Measurements from ENCODE around the gene NBPF4. TPM values are rescaled to one million over a fixed set of nuclear protein-coding genes. Genes with fewer than 3 reads are reported as not detected.

The NBPF4 gene
- total and polyA plus RNA-seq, 10 of the 15 experiments (the other 5 are each of a cell fraction or from before 2014, with no cell fraction given), result not detected

DNA sequence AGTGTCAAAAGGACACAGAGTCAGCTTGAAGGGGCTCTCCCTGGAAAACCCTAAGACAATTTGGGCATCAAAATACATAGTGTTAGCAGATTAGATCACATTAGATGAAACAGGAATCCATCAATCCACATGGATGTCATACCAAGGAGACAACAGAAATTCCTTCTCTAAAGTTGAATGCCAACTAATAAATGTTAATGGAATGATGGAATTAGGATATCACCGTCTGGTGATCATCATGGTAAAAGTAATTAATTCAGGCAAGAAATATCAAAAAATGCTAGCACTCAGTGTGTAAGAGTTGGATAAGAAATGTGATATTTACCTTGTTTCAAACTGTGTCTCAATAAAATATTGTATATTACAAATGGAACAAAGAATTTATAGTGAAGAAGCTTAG, 32.9 kb downstream of the NBPF4 start:
- intact Hi-C loops (cut with micrococcal nuclease; ENCODE audit: unreplicated experiment), result no loop called here
- ATAC-seq, result no peak
- FAIRE-seq, result no peak
- SMC1A ChIA-PET (ENCODE audit: uncharacterized antibody, unreplicated experiment), result interaction anchor here (0.6 to 1.3 kb wide), 4 partner anchors 11 to 432 kb away, joined by 3 to 6 read pairs (median 3); partner anchors contain the start of genes EEIG2 and SLC25A24
- H3K79me2 ChIP-seq (ENCODE audit: control insufficient read depth, insufficient read depth, low read length), result no peaks in the 10 kb centered on the region
- no peaks in the 10 kb centered on the region for H3K27me3 ChIP-seq (replicated peaks in 1 of 2; ENCODE audit: control insufficient read depth in 2 of 2, insufficient read depth in 2 of 2, low read length in 1 of 2)
- no peak overlapping the region for H2AFZ ChIP-seq (ENCODE audit: control insufficient read depth, low read depth, low read length)
- BruUV-seq (replicated peaks), result no TSS peak
- no peaks in the 10 kb centered on the region for H4K20me1 ChIP-seq (ENCODE audit: control insufficient read depth, insufficient read depth)
- CTCF ChIA-PET, result interaction anchor here (0.7 to 1.9 kb wide), 5 partner anchors 11 to 429 kb away, joined by 3 to 6 read pairs (median 4); partner anchors contain the start of gene SLC25A24
- POLR2A ChIA-PET, result no interaction called here
- H3K36me3 ChIP-seq (ENCODE audit: control insufficient read depth in 2 of 2, insufficient read depth in 2 of 2, low read length in 1 of 2), result no peaks in the 10 kb centered on the region
- no peak overlapping the region for H3K9ac ChIP-seq (ENCODE audit: control insufficient read depth, insufficient read depth, low read length)
- H3K4me3 ChIP-seq, result no peak overlapping the region
- DNase-seq (ENCODE audit: low read depth, low spot score), result no peak
- RAD21 ChIA-PET (ENCODE audit: unreplicated experiment), result no interaction called here
- H3K4me2 ChIP-seq (ENCODE audit: control insufficient read depth, insufficient read depth), result no peak overlapping the region
- WGBS (ENCODE audit: insufficient coverage, insufficient replicate concordance, low lambda C conversion rate, missing lambda C conversion rate), result 95% methylated on average over 1 of the region's 1 CpG
- in situ Hi-C loops (cut with MboI), result no loop called here
- no peaks in the 10 kb centered on the region for H3K4me1 ChIP-seq (ENCODE audit: control insufficient read depth, insufficient read depth, low read length)
- TF ChIP-seq ZNF592 (IDR thresholded peaks at IDR 0.05) (no peak), RAD51 (IDR thresholded peaks at IDR 0.05) (no peak), BHLHE40 (IDR thresholded peaks at IDR 0.05; ENCODE audit: borderline replicate concordance in 1 of 2, low read depth in 2 of 2, low read length in 1 of 2) (no peak), NFIC (IDR thresholded peaks at IDR 0.05; ENCODE audit: low read depth, low read length) (no peak), SUZ12 (IDR thresholded peaks at IDR 0.05; ENCODE audit: unreplicated experiment) (no peak), JUNB (IDR thresholded peaks at IDR 0.05) (no peak), YBX1 (IDR thresholded peaks at IDR 0.05) (no peak)
- H3K9me3 ChIP-seq (replicated peaks; ENCODE audit: control insufficient read depth, insufficient read depth, low read length), result no peaks in the 10 kb centered on the region
- H3K27ac ChIP-seq (ENCODE audit: control insufficient read depth, insufficient read depth), result no peak overlapping the region
